Prostate gland (tissue), 2 donors: ENCODE measurements around the gene HGFAC.

ENCODE experiments used
- CTCF ChIP-seq, 4 experiments: fragments of 200-600 bp in 2 of 4; fragments of 450-650 bp in 2 of 4; sonication (generic) in 2 of 4; IDR thresholded peaks; 1 replicate in 3 of 4; 2 replicates in 1 of 4; pipeline ENCODE4 v1.5.1; 2016 to 2019; ENCODE audit warnings: antibody characterized with exemption in 4 of 4, mild to moderate bottlenecking in 2 of 4, moderate library complexity in 2 of 4
- POLR2AphosphoS5 ChIP-seq: sonication (generic); formaldehyde crosslinking; IDR thresholded peaks from one replicate; pipeline ENCODE4 v1.6.1; 2017; ENCODE audit warnings: antibody characterized with exemption

GRCh38 chr4:3396600-3396999 lies 45.2 kb upstream of the HGFAC start:
- TF ChIP-seq POLR2AphosphoS5 (no peak), CTCF (IDR thresholded peaks at IDR 0.05) (no peak)
